GM20000 (cell line): ENCODE results near the gene VWA7.
A peak's percentile ranks its signal among the peaks of the same experiment; 100 is the strongest.

ENCODE experiments used
- DNase-seq: peaks from one replicate; pipeline ENCODE4 v3.0.0; 2012; ENCODE audit warnings: low spot score
- CTCF ChIP-seq: IDR thresholded peaks from 2 replicates; pipeline ENCODE4 v1.5.1; 2012; ENCODE audit warnings: mild to moderate bottlenecking, control low read depth; ENCODE audit errors: extremely low read depth, missing control alignments

VWA7 gene

GRCh38 chr6:31733734-31734133 is 43.4 kb downstream of the VWA7 start:
- TF ChIP-seq CTCF, result no peak
- DNase-seq, result no peak

- no peak for TF ChIP-seq CTCF
- DNase-seq, result no peak
Observed at GRCh38 chr6:31732029-31732428, 45.1 kb downstream of the VWA7 start.

GRCh38 chr6:31730631-31731086 is 46.5 kb downstream of the VWA7 start:
- TF ChIP-seq CTCF, result no peak
- DNase-seq, result no peak

- TF ChIP-seq CTCF, result no peak
- DNase-seq, result peak; percentile 80
Observed at GRCh38 chr6:31729979-31730630, 47.0 kb downstream of the VWA7 start.

- no peak for TF ChIP-seq CTCF
- DNase-seq, result peak; percentile 83
Observed at GRCh38 chr6:31729515-31729978, 47.6 kb downstream of the VWA7 start.

GRCh38 chr6:31728767-31729514 is 48.2 kb downstream of the VWA7 start, which contains the start of gene DDAH2:
TSS of gene DDAH2 (minus strand) at chr6:31729299. CDS start at chr6:31729161, 138 bp downstream.
- TF ChIP-seq CTCF, result peak; percentile 91
- no peak for DNase-seq
